ENCODE data around the gene ANKRD24.
"Not testable (repeated sequence)": the region's sequence is repeated elsewhere in the genome, so short reads cannot be mapped to it uniquely, and the experiment has no call there.

The ANKRD24 gene

DNA sequence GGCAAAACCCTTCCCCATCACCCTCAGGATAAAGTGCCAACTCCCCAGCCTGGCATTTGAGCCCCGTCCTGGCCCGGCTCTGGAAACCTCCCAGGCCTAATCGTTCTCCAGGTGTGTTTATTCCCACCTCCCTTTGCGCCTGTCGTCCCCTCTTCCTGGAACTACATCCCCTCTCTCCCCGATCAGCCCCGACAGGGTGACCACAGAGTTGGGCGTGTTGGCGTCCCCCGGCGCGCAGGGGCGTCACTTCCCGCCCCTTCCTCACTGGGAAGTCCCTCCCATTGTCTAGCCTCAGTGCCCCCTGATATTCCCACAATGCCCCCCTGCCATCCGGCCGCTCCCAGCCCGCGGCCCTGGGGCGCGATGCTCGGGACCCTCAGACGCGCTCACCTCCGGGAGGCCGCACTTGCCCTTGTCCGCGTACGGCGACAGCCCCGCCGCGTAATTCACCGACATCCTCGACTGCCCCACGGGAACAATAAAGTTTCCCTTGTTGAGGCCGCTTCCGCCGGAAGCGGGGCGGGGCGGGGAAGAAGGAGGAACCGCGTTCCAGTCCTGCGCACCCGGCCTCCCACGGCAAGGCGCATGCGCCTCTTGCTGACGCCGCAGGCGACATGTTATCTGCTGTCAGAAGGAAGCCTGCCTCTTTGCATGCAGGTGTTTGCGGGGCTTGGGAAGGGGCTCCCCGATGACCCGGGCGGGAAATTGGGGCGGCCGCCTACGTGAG lies at the start of gene ANKRD24, which contains the start of gene SIRT6:
TSS of gene ANKRD24 (plus strand) at position 606 of the 727 bp plus-strand sequence. CDS start 3,737 bp downstream, outside the sequence.
TSS of gene SIRT6 (minus strand) at position 480 of the 727 bp plus-strand sequence. CDS start at position 456, 24 bp downstream.
- peak; percentile 98 for DNase-seq (ENCODE audit: low spot score)

DNA sequence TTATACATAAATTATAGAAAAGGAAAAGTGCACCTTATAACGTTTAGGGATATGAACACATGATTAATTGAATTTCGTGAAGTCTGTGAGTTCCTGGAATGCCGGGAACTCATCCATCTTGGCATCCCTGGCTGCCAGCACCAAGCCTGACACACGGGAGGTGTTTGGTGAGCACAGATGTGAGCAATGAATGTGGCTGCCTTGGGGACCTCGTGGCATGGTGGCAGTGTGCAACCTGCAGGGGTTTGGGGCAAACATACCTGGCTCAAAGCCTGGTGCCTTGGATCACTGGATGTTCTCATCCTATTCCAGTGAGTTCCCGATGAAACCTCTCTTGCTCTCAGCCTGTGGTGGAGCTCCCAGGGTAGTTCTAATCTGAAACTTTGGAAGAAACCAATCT lies 48.1 kb upstream of the ANKRD24 start:
- DNase-seq (ENCODE audit: low spot score) = no peak

DNA sequence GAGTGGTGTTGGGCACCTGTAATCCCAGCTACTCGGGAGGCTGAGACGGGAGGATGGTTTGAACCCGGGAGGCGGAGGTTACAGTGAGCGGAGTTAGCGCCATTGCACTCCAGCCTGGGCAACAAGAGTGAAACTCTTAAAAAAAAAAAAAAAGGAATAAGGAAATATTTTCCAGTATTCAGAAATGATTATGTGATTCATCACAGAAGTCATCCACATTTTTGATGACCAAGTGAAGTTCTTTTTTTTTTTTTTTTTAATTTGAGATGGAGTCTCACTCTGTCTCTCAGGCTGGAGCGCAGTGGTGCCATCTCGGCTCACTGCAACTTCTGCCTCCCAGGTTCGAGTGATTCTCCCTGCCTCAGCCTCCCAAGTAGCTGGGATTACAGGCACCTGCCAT lies 47.1 kb upstream of the ANKRD24 start:
- not testable (repeated sequence) for DNase-seq (ENCODE audit: low spot score)

DNA sequence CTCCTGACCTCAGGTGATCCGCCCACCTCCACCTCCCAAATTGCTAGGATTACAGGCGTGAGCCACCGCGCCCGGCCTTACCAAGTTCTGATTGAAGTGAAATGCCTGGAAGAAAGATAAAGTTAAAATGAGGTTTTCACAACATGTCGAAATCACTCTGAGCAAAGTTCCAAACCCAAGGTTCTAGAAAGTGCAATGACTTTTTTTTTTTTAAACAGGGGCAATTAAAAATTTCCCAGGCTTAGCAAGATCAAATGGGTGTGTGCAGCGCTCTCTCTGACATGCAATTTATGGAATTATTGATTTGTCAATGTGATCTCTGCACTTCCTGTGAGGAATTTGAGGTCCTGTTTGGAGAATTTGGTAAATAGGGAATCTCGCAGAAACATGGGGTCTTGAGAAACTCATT lies 45.8 kb upstream of the ANKRD24 start:
- no peak for DNase-seq (ENCODE audit: low spot score)

DNA sequence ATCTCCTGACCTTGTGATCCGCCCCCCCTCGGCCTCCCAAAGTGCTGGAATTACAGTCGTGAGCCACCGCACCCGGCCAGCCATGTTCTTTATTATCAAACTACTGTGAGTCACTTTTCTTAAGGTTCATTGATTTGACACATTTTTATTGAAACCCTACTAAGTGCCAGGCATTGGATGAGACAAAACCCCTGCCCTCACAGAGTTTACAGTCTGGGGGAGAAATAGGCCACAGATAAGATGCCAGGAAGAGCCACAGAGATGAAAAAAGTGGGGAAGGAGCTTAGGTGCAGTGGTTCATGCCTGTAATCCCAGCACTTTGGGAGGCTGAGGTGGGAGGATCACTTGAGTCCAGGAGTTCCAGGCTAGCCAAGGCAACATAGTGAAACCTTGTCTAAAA lies 44.0 kb upstream of the ANKRD24 start:
- no peak for DNase-seq (ENCODE audit: low spot score)

DNA sequence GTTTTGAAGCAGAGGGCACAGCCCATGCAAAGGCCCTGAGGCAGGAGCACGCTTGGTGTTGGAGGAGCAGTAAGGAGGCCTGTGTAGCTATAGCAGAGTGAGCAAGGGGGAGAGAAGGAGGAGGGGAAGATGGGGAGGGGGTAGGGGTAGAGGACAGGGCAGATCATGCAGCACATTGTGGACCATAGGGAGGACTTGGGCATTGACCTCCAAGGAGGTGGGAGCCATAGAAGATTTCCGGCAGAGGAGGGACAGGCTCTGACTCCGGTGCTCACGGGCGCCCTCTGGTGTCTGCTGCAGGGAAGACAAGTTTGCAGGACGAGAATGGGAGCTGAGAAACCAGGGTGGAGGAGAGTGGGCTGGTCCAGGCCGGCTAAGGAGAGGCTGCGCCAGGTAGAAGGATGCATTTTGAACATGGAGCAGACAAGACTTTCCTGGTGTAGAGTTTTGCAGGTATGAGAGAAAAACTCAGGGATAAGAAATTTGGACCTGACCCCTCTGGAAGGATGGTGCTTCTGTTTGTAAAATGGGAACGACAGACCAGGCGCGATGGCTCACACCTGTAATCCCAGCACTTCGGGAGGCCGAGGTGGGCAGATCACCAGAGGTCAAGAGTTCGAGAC lies 42.8 kb upstream of the ANKRD24 start:
- DNase-seq (ENCODE audit: low spot score) = peak; percentile 92

DNA sequence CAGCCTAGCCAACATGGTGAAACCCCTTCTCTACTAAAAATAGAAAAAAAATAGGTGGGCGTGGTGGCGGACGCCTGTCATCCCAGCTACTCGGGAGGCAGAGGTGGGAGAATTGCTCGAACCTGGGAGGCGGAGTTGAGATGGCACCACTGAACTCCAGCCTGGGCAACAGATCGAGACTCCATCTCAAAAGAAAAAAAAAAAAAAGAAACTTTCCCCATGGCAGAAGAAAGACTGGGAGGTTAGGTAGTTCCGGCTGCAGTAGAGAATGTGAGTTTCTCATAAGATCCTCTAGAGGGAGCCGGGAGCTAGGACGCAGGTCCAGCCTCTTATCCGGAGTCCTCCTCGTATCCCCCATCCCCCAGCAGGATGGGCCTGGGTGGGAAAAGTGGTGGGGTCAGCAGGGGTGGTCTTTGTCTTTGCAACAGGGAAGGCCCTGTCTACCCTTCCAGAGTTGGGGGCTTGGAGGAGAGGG lies 42.2 kb upstream of the ANKRD24 start:
- peak; percentile 91 for DNase-seq (ENCODE audit: low spot score)

DNA sequence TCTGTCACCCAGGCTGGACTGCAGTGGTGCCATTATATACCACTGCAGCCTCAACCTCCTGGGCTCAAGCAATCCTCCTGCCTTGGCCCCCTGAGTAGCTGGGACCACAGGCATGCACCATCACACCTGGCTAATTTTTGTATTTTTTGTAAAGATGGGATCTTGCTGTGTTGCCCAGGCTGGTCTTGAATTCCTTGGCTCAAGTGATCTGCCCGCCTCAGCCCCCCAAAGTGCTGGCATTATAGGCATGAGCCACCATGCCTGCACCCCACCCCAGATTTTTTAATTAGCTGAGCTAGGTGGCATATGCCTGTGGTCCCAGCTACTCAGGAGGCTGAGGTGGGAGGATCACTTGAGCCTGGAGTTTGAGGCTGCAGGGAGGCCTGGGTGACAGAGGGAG lies 39.6 kb upstream of the ANKRD24 start:
- not testable (repeated sequence) for DNase-seq (ENCODE audit: low spot score)

DNA sequence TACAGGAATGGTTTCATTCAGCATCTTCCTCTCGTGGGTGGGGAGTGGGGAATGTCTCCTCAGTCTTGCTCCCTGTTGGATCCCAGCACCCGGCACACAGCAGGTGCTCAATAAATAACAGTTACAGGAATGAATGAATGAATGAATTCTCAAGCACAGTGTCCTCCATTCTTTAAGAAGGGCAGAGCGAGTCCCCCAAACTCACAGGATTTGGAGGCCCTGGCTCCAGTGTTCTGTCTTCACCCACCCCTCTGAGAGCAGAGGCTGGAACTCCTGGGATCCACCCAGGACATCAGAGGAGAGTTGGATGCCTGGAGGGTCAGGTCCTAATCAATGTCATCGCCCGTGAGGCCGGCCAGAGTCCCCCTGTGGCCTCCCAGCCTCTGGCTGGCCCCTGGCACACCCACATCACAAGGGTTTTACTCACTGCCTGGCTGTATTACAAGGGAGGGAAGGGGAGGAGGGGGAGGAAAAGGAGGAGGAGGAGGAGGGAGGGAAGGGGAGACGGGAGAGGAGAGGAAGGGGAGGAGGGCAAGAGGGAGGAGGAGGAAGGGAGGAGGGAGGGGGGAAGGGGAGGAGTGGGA lies 37.7 kb upstream of the ANKRD24 start:
- DNase-seq (ENCODE audit: low spot score) = no peak

DNA sequence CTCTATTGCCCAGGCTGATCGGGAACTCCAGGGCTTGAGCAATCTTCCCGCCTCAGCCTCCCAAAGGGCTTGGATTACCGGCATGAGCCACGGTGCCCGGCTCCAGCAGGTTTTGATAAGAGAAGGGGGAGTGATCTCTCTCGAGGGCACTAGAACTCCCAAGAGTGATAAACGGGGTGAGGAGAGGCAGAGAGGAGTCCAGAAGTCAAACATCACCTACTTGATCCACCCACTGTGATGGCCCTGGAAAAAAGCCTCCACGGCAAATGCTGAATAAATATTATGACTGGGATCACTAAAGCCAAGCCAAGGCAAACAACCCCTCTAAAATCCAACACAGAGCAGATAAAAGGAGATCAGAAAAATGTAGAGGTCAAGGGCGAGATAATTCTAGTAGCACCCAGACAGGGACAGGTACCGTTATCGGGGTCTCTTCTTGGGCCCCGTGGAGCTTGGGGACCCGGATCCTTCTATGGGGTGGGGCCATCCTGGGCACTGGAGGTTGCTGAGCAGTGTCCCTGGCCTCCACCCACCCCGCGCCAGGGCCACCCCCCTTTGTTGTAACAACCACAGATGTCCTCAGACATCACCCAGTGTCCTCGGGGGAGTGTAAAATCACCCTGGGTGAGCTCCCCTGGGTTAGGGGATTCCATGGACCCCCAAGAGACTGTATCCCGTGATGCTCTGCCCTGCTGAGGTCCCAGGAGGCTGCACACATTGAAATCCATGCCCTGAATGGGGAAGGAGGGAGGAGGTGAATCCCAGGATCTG lies 32.8 kb upstream of the ANKRD24 start:
- DNase-seq (ENCODE audit: low spot score) = no peak

DNA sequence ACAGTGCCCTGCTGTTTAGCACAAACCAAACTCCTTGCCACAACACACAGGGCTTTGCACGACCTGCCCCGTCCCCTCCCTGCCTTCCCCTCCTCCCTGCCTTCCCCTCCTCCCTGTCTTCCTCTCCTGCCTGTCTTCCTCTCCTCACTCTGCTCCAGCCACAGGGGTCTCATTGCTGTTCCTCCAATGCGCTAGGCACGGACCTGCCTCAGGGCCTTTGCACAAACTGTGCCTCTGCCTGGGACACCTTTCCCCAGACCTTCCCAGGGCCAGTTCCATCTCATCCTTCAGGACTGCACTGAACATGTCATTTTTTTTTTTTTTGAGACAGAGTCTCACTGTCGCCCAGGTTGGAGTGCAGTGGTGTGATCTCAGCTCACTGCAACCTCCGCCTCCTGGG lies 30.9 kb upstream of the ANKRD24 start:
- no peak for DNase-seq (ENCODE audit: low spot score)

DNA sequence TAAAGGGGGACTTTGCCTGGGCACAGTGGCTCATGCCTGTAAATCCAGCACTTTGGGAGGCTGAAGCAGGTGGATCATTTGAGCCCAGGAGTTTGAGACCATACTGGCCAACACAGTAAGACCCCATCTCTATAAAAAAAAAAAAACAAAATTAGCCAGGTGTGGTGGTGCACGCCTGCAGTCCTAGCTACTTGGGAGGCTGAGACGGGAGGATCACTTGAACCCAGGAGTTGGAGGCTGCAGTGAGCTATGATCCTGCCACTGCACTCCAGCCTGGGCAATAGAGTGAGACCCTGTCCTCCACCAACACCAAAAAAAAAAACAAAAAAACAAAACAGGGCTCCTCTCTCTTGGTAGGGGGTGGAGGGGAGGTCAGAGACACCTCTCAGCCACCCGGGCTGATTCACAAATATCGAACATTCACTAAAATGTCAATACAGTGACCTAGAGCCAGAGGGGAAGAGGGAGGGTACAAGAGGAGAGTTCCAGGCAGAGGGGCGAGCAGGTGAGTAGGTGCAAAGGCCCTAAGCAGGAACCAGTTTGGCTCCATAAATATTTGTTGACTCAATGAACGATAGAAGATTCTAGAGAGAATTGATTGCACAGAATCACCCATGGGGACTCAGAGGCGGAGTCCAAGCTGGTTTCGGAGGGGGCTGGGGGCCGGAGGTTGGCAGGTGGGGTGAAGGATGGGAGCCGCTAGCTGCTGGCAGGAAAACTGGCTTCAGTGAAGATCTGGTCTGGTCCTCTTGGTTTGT lies 30.1 kb upstream of the ANKRD24 start:
- DNase-seq (ENCODE audit: low spot score) = no peak

DNA sequence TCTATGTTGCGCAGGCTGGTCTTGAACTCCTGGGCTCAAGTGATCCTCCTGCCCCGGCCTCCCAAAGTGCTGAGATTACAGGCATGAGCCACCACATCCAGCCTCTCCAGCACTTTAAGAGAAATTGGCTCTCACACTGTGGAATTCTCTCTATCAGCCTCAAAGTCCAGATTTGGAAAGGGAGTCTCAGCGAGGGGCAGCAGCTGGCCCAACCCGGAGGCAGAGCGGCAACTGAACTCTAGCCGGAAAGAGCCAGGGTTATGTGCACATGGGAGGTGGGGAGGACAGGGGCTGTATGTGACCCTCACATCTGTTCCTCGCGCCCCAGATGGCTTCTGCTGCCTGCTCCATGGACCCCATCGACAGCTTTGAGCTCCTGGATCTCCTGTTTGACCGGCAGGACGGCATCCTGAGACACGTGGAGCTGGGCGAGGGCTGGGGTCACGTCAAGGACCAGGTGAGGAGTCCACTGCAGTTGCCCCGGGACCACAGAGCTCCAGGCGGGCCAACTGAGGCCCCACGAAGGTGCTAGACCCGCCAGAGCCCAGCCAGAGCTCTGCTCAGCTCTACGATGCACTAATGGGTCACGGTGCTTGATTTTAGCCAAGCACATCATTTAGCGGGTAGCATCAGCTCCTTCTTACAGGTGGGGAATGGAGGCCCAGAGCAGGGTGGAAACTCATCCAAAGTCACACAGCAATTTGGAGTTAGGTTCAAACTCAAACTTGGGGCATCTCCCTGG lies 27.7 kb upstream of the ANKRD24 start:
- DNase-seq (ENCODE audit: low spot score) = no peak

DNA sequence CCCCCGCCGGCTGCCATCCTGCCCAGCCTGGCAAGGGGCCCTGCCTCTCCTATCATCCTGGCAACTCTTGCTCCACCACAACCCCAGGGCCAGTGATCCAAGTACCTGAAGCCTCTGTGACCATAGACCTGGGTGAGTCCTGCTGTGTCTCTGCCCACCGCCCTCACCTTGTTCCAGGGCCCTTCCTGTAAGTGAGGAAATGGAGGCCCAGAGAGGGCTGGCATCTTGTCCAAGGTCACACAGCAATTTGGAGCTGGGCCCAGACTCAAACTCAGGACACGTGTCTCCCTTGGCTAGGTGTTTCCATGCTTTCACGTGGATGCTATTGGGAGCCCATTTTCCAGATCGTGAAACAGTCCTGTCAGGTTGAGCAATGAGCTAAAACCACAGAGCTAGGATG lies 25.3 kb upstream of the ANKRD24 start:
- no peak for DNase-seq (ENCODE audit: low spot score)

DNA sequence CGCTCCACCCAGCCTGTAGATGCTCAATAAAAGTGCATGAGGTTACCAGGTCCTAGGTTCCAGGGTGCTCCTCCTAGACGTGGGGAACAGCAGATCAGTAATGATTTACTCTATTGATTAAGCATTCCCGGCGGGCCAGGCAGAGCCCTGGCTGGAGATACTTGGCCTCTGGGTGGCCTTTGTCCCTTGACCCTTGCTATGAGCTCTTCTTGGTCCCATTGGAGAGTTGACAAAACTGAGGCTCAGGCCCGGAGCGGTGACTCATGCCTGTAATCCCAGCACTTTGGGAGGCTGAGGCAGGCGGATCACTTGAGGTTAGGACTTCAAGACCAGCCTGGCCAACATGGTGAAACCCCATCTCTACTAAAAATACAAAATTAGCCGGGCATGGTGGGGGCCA lies 24.5 kb upstream of the ANKRD24 start:
- DNase-seq (ENCODE audit: low spot score) = not testable (repeated sequence)

DNA sequence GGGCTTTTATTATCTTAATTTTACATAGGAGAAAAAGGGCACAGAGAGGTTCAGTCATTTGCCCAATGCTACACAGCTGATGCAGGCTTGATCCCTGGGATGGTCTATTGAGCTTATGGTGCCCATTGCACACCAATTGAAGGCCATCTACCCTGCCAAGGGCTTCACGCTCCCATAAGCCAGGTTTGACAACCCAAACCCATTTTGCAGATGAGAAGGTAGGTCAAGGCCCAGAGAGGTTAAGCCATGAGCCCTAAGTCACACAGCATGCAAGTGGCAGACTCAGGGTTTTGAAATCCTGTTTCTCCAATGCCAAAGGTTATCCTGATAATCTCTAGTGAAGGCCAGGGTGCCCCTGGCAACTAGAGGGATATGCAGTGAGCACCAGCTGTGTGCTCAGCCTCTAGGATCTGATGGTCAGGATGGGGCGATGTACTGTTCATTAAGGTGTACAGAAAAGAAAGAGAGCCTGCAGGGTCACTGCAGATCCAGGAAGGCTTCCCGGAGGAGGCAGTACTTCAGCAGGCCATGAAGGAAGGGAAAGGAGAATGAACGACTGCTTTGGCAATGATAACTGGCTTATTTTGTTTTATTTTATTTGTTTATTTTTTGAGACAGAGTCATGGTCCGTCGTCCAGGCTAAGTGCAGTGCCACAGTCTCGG lies 20.9 kb upstream of the ANKRD24 start:
- DNase-seq (ENCODE audit: low spot score) = no peak

DNA sequence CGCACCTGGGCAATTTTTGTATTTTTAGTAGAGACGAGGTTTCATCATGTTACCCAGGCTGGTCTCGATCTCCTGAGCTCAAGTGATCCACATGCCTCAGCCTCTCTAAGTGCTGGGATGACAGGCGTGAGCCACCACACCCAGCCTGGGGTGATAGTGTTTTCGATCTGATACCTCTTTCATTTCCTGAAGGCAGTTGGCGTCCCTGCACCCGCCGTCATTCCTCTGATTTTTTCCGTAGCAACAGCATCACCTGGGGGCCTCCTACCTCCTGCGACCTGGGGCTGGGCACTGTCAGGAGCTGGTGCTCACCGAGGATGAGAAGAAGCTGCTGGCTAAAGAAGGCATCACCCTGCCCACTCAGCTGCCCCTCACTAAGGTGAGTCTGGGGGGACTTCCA lies 18.2 kb upstream of the ANKRD24 start:
- DNase-seq (ENCODE audit: low spot score) = no peak

DNA sequence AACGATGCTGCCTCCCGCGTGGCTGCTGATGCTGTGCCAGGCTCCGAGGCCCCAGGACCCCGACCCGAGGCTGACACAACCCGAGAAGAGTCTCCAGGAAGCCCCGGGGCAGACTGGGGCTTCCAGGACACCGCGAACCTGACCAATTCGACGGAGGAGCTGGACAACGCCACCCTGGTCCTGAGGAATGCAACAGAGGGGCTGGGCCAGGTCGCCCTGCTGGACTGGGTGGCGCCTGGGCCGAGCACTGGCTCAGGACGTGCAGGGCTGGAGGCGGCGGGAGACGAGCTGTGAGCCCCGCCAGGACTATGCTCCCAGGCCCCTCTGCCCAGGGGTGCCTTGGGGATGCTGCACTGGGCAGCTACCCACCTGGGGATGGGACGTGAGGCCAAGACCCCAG lies 10.8 kb upstream of the ANKRD24 start:
- DNase-seq (ENCODE audit: low spot score) = no peak

DNA sequence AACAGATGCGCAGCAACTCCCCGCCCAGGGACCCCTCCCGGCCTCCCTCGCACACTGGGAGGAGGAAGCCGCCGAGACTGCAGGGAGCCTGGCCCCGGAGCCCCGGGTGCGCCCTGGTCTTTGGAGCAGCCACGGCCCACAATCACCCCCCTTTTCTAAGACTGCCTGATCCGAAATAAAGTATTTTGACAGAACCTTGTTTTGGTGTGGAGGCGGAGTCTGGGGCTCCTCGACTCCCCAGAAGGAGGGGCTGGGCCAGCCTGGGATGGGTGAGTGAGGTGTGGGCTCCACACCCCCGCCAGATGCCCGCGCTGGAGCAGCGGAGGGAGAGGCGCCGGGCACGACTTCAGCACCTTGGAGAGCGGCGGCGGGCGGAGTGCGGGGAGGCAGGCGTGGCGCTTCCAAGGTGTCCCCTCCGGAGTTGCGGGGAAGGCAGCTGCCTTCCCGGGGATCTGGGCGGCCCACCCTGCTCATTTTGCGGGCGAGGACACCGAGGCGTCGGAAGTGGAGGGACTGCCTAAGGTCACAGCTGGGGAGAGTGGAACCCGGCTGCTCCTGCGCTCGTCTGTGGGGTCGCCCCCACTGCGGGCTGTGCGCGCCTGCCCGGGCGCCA lies 9.5 kb upstream of the ANKRD24 start:
- DNase-seq (ENCODE audit: low spot score) = peak; percentile 94
